Endothelial cell of umbilical vein (primary cell): ENCODE measurements around the gene UBAC1. TPM values are rescaled to one million over a fixed set of nuclear protein-coding genes. Genes with fewer than 3 reads are reported as not detected.

ENCODE experiments used
- BruUV-seq: library from RNA; stranded (reverse); fragments of 400-500 nt; replicated peaks from 2 replicates; lab custom pipeline; 2021; lab: Mats Ljungman, UMichigan
- CTCF ChIA-PET: fragments of 300-600, 350-600 bp; sonication (Branson Sonifier 250); formaldehyde crosslinking; loops from one replicate; lab custom pipeline; 2021; ENCODE audit warnings: antibody characterized with exemption, inconsistent platforms; lab: Charles Lee
- POLR2A ChIA-PET: fragments of 300-600, 350-600 bp; sonication (Branson Sonifier 250); formaldehyde crosslinking; loops from one replicate; lab custom pipeline; 2021; ENCODE audit warnings: antibody characterized with exemption, inconsistent platforms; lab: Charles Lee
- DNase-seq: peaks from one replicate; pipeline ENCODE4 v3.0.0-alpha.2; 2011; ENCODE audit warnings: low read depth, low spot score
- FAIRE-seq: peaks from 2 replicates; lab custom pipeline; 2011; peaks lifted over from hg19 to GRCh38; lab: Jason Lieb, UNC
- H2AFZ ChIP-seq: 2 replicates; pipeline ENCODE4 v1.6.0; 2012; ENCODE audit warnings: low read depth, low read length, control low read depth, inconsistent platforms
- H3K27ac ChIP-seq: 2 replicates; pipeline ENCODE4 v1.5.1; 2011; ENCODE audit warnings: low read depth, mild to moderate bottlenecking, control low read depth, low read length, moderate library complexity; ENCODE audit not compliant: insufficient read depth
- H3K27me3 ChIP-seq, 2 experiments: 2 replicates each; pipeline versions ENCODE4 v1.6.0 to v1.6.1; 2011; ENCODE audit warnings: low read length in 2 of 2, mixed read lengths in 1 of 2; ENCODE audit not compliant: control insufficient read depth in 2 of 2, insufficient read depth in 2 of 2
- H3K36me3 ChIP-seq, 2 experiments: 2 replicates in 1 of 2; 3 replicates in 1 of 2; pipeline ENCODE4 v1.5.1; 2011; ENCODE audit warnings: low read length in 2 of 2, mild to moderate bottlenecking in 1 of 2, moderate library complexity in 1 of 2; ENCODE audit not compliant: control insufficient read depth in 2 of 2, insufficient read depth in 2 of 2; ENCODE audit errors: extremely low read depth in 1 of 2
- H3K4me1 ChIP-seq: 3 replicates; pipeline ENCODE4 v1.5.1; 2011; ENCODE audit warnings: mild to moderate bottlenecking, low read length; ENCODE audit not compliant: control insufficient read depth, insufficient read depth; ENCODE audit errors: extremely low read depth
- H3K4me2 ChIP-seq: 2 replicates; pipeline ENCODE4 v1.6.1; 2011; ENCODE audit warnings: low read length, control low read depth, mixed read lengths; ENCODE audit not compliant: insufficient read depth
- H3K4me3 ChIP-seq, 3 experiments: fragments of 200-600 bp in 1 of 3; sonication (generic), shearing (Covaris generic) in 1 of 3; replicated peaks in 1 of 3; 2 replicates each; pipeline ENCODE4 v1.5.1; 2011 to 2016; ENCODE audit warnings: control low read depth in 3 of 3, low read length in 3 of 3, mild to moderate bottlenecking in 2 of 3, inconsistent platforms in 1 of 3, low read depth in 1 of 3, moderate library complexity in 1 of 3; ENCODE audit not compliant: insufficient read depth in 1 of 3
- H3K79me2 ChIP-seq: 2 replicates; pipeline ENCODE4 v1.6.0; 2012; ENCODE audit warnings: low read length, inconsistent platforms; ENCODE audit not compliant: control insufficient read depth, insufficient read depth
- H3K9ac ChIP-seq: replicated peaks from 2 replicates; pipeline ENCODE3; 2011; ENCODE audit warnings: low read length, control low read depth; ENCODE audit not compliant: insufficient read depth; ENCODE audit errors: extremely low read depth
- H3K9me1 ChIP-seq: replicated peaks from 3 replicates; pipeline ENCODE4 v1.6.0; 2011; ENCODE audit warnings: mild to moderate bottlenecking, low read length; ENCODE audit not compliant: control insufficient read depth, insufficient read depth; ENCODE audit errors: extremely low read depth
- H3K9me3 ChIP-seq: replicated peaks from 2 replicates; pipeline ENCODE4 v1.5.1; 2012; ENCODE audit warnings: low read length, inconsistent platforms; ENCODE audit not compliant: control insufficient read depth, insufficient read depth
- H4K20me1 ChIP-seq: replicated peaks from 2 replicates; pipeline ENCODE3; 2011; ENCODE audit warnings: mild to moderate bottlenecking, low read length; ENCODE audit not compliant: control insufficient read depth, insufficient read depth; ENCODE audit errors: extremely low read depth
- EZH2 ChIP-seq: IDR thresholded peaks from 2 replicates; pipeline ENCODE4 v1.6.1; 2012; ENCODE audit warnings: borderline replicate concordance, low read depth, mild to moderate bottlenecking, moderate library complexity, low read length, inconsistent platforms; ENCODE audit not compliant: severe bottlenecking
- FOS ChIP-seq: IDR thresholded peaks from 2 replicates; pipeline ENCODE4 v1.6.1; 2011; ENCODE audit warnings: mild to moderate bottlenecking, low read length, moderate library complexity, borderline replicate concordance; ENCODE audit not compliant: insufficient read depth
- JUN ChIP-seq: IDR thresholded peaks from 2 replicates; pipeline ENCODE4 v1.6.1; 2011; ENCODE audit warnings: borderline replicate concordance, low read depth; ENCODE audit not compliant: insufficient read length, insufficient read depth
- MYC ChIP-seq: IDR thresholded peaks from one replicate; pipeline ENCODE4 v1.6.1; 2011; ENCODE audit warnings: mild to moderate bottlenecking, low read depth, low read length
- dilution Hi-C: fragments of 300-500 bp; cut with MboI; formaldehyde crosslinking; loops from one replicate; pipeline ENCODE4 v1.15.0; 2019; ENCODE audit warnings: low sequenced_read_pairs; ENCODE audit not compliant: extremely low pct_ligation_motif_present
- intact Hi-C: fragments of 100-400 bp; cut with micrococcal nuclease; formaldehyde crosslinking; loops from one replicate; pipeline ENCODE4 v1.10.0; 2022
- polyA plus RNA-seq, 4 experiments: library from polyadenylated mRNA; depleted of rRNA in 3 of 4; stranded (reverse) in 3 of 4; unstranded in 1 of 4; fragments of >200 nt; gene quantifications; 2 replicates each; pipeline versions ENCODE4 v1.2.1 to v1.2.3, GENCODE V29; 2011 to 2012; ENCODE audit warnings: missing spikeins in 1 of 4
- total RNA-seq: library from RNA; stranded (reverse); gene quantifications from 2 replicates; pipeline ENCODE4 v1.2.3, GENCODE V29; 2021
- TF ChIP-seq, protein P1 (sequence below), 2 donors: IDR thresholded peaks; 1 replicate in 1 of 2; 2 replicates in 1 of 2; pipeline ENCODE4 v1.5.1; 2011; ENCODE audit warnings: low read length in 2 of 2, mild to moderate bottlenecking in 2 of 2, moderate library complexity in 2 of 2, control low read depth in 1 of 2, inconsistent platforms in 1 of 2, low read depth in 1 of 2; ENCODE audit not compliant: insufficient read depth in 1 of 2; ENCODE audit errors: extremely low read depth in 1 of 2

Gene UBAC1
- total and polyA plus RNA-seq, 2 donors (not counting 3 experiments of a cell fraction or from before 2014, with no cell fraction given): 39.5 to 56.7 TPM

DNA sequence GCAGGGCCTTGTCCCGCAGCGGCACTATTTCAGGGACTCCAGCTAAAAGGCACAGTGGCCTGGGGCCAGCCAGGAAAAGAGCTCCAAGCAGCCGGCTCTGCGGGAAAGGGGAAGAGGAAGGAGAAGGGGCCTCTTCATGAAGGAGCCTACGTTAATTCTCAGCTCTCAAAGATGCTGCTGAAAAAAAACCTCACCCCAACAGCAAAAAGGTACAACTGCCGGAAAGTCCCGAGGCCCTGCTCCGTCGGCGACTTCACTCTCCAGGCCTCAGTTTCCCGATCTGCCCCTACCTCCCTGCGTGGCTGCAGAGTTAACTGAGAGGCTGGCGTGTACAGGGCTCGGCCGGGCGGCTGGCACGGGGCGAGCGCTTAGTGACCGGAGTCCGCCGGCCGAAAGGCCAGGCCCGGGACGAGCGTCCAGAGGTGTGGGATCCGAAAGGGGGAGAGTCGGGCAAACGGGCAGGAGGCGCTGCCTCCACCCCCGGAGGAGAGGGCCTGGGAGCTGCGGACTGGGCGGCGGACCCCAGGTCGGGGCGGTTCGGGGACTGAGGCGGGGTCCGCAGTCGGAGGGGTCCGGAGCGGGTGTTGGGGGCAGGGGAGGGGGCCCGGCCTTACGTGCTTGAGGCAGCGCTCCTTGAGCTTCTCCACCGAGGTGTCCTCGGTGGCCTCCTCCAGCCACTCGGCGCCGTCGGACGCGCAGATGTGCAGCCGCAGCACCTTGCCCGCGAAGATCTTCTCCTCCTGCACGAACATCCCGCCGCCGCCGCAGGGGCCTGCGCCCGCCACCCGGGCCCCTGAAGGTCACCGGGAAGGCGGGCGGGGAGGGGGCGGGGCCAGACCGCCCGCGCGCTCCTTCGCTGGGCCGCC lies 529 bp downstream of the UBAC1 start:
- intact Hi-C loops (loop anchor here (2.0 to 10.0 kb wide), 6 partner anchors 54 to 358 kb away; partner anchors contain the start of gene CAMSAP1), dilution Hi-C loops (no loop called here)
- TSS peak; percentile 26 for BruUV-seq
- ChIA-PET POLR2A (no interaction called here), CTCF (interaction anchor here (0.9 to 2.8 kb wide), 17 partner anchors 9 to 242 kb away, joined by 3 to 20 read pairs (median 4); partner anchors contain the start of gene NACC2)
- no peaks in the 10 kb centered on the region for H3K36me3 ChIP-seq
- DNase-seq (peak; percentile 29), FAIRE-seq (peak; percentile 18)
- H3K27me3 ChIP-seq: no peaks in the 10 kb centered on the region
- peak overlapping the region; percentile 80 for H2AFZ ChIP-seq
- peak overlapping the region; percentile 83 for H3K4me2 ChIP-seq
- H3K4me1 ChIP-seq: peaks cover 8% of the 10 kb centered on the region
- TF ChIP-seq FOS (no peak), EZH2 (no peak), JUN (no peak), MYC (no peak)
- TF ChIP-seq, protein P1, sequence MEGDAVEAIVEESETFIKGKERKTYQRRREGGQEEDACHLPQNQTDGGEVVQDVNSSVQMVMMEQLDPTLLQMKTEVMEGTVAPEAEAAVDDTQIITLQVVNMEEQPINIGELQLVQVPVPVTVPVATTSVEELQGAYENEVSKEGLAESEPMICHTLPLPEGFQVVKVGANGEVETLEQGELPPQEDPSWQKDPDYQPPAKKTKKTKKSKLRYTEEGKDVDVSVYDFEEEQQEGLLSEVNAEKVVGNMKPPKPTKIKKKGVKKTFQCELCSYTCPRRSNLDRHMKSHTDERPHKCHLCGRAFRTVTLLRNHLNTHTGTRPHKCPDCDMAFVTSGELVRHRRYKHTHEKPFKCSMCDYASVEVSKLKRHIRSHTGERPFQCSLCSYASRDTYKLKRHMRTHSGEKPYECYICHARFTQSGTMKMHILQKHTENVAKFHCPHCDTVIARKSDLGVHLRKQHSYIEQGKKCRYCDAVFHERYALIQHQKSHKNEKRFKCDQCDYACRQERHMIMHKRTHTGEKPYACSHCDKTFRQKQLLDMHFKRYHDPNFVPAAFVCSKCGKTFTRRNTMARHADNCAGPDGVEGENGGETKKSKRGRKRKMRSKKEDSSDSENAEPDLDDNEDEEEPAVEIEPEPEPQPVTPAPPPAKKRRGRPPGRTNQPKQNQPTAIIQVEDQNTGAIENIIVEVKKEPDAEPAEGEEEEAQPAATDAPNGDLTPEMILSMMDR (IDR thresholded peaks at IDR 0.05; ENCODE audit: extremely low read depth in 1 of 2, insufficient read depth in 1 of 2, low read depth in 1 of 2, low read length in 2 of 2): no peak
- H3K9me1 ChIP-seq: no peaks in the 10 kb centered on the region
- H3K4me3 ChIP-seq: peak overlapping the region; percentile 71 to 97 (median 78)
- peak overlapping the region; percentile 55 for H3K9ac ChIP-seq
- H4K20me1 ChIP-seq: no peaks in the 10 kb centered on the region
- H3K79me2 ChIP-seq: peaks cover 22% of the 10 kb centered on the region
- no peak overlapping the region for H3K27ac ChIP-seq
- no peaks in the 10 kb centered on the region for H3K9me3 ChIP-seq
